GM18502 (cell line): Measurements from ENCODE around the gene USP37.

Experiments
- ATAC-seq: cut with Tn5 transposase; IDR thresholded peaks from one replicate; pipeline ENCODE4 v1.9.1; 2021; ENCODE audit warnings: mild to moderate bottlenecking; ENCODE audit not compliant: unreplicated experiment, poor library complexity

Gene USP37

GRCh38 chr2:218432676-218433365 lies 135.3 kb downstream of the USP37 start:
- no peak for ATAC-seq

- ATAC-seq = no peak
Measured at GRCh38 chr2:218431878-218432277, 136.3 kb downstream of the USP37 start.

- ATAC-seq = no peak
Measured at GRCh38 chr2:218430721-218431120, 137.4 kb downstream of the USP37 start.

GRCh38 chr2:218429911-218430692 lies 138.0 kb downstream of the USP37 start:
- ATAC-seq = no peak

GRCh38 chr2:218428846-218429558 lies 139.1 kb downstream of the USP37 start:
- no peak for ATAC-seq

- no peak for ATAC-seq
Measured at GRCh38 chr2:218427741-218428140, 140.4 kb downstream of the USP37 start.

GRCh38 chr2:218425531-218425930 lies 142.6 kb downstream of the USP37 start:
- no peak for ATAC-seq

- no peak for ATAC-seq
Measured at GRCh38 chr2:218423584-218423983, 144.6 kb downstream of the USP37 start.

- ATAC-seq = no peak
Measured at GRCh38 chr2:218422403-218423086, 145.6 kb downstream of the USP37 start.

GRCh38 chr2:218421027-218421426 lies 147.1 kb downstream of the USP37 start:
- no peak for ATAC-seq

GRCh38 chr2:218419630-218420216 lies 148.4 kb downstream of the USP37 start:
- no peak for ATAC-seq

GRCh38 chr2:218418717-218419458 lies 149.3 kb downstream of the USP37 start, which contains the start of gene VIL1:
Gene VIL1, plus strand, starts transcription at chr2:218419123. Its CDS starts 4,656 bp downstream, at chr2:218423779.
- no peak for ATAC-seq

GRCh38 chr2:218418321-218418716 lies 149.8 kb downstream of the USP37 start:
- no peak for ATAC-seq

- no peak for ATAC-seq
Measured at GRCh38 chr2:218407717-218408116, 160.4 kb downstream of the USP37 start.

GRCh38 chr2:218406949-218407618 lies 161.1 kb downstream of the USP37 start:
- ATAC-seq = peak; percentile 10

- peak; percentile 85 for ATAC-seq
Measured at GRCh38 chr2:218406209-218406948, 161.8 kb downstream of the USP37 start.

GRCh38 chr2:218405746-218406208 lies 162.4 kb downstream of the USP37 start:
- ATAC-seq = no peak

- no peak for ATAC-seq
Measured at GRCh38 chr2:218405086-218405745, 162.9 kb downstream of the USP37 start.
